Right kidney (tissue), 1 donor: ENCODE data around the gene INHBE.
"Not testable (repeated sequence)": the region's sequence is repeated elsewhere in the genome, so short reads cannot be mapped to it uniquely, and the experiment has no call there.

Experiments used
- DNase-seq: peaks from one replicate; pipeline ENCODE4 v3.0.0-alpha.2; 2016

INHBE gene

GRCh38 chr12:57476162-57476992 is 21.3 kb downstream of the INHBE start:
- peak; percentile 33 for DNase-seq

GRCh38 chr12:57476993-57477709 is 22.0 kb downstream of the INHBE start:
- DNase-seq: no peak

GRCh38 chr12:57477710-57478681 is 22.9 kb downstream of the INHBE start:
- DNase-seq: no peak

GRCh38 chr12:57479043-57479375 is 23.9 kb downstream of the INHBE start:
- no peak for DNase-seq

GRCh38 chr12:57479376-57480115 is 24.4 kb downstream of the INHBE start, which contains the start of gene ARHGAP9:
ARHGAP9 (minus strand) TSS chr12:57479866; CDS start chr12:57479406, 460 bp downstream.
- DNase-seq: no peak

- no peak for DNase-seq
Measured at GRCh38 chr12:57481671-57482070, 26.6 kb downstream of the INHBE start.

GRCh38 chr12:57483466-57483865 is 28.4 kb downstream of the INHBE start:
- no peak for DNase-seq

DNA sequence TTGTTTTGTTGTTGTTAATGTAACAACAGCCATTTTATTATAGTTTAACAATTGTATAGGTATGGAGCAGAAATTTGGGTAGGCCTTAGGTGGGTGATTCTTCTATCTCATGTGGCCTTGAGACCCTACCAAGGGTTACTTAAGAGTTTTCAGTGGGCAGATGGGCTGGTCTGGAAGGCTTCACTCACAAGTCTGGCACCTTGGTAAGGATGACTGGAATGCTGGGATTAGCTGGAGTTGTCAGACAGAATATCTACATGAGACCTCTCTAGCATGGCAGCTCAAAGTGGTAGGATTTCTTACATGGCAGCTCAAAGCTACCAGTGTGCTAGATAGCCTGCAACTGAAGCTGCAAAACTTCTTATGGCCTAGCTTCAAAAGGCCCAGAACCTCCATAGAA is 30.6 kb downstream of the INHBE start:
- DNase-seq: no peak

DNA sequence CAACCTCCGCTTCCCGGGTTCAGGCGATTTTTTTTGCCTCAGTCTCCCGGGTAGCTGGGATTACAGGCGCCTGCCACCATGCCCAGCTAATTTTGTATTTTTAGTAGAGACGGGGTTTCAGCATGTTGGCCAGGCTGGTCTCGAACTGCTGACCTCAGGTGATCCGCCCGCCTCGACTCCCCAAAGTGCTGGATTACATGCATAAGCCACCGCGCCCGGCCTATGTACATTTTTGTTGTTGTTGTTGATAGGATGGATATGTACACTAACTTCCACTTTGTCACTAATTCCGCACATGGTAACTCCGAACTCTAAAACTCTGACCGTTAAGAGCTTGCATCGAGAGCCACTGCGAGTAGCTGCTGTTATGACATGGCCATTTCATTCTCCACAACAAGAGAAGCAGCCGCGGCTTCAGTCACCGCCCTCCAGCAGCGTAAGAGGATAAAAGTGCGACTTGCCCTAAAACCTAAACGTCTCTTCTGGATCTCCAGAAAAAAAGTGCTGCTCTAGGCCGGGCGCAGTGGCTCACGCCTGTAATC is 32.0 kb downstream of the INHBE start:
- DNase-seq: no peak

DNA sequence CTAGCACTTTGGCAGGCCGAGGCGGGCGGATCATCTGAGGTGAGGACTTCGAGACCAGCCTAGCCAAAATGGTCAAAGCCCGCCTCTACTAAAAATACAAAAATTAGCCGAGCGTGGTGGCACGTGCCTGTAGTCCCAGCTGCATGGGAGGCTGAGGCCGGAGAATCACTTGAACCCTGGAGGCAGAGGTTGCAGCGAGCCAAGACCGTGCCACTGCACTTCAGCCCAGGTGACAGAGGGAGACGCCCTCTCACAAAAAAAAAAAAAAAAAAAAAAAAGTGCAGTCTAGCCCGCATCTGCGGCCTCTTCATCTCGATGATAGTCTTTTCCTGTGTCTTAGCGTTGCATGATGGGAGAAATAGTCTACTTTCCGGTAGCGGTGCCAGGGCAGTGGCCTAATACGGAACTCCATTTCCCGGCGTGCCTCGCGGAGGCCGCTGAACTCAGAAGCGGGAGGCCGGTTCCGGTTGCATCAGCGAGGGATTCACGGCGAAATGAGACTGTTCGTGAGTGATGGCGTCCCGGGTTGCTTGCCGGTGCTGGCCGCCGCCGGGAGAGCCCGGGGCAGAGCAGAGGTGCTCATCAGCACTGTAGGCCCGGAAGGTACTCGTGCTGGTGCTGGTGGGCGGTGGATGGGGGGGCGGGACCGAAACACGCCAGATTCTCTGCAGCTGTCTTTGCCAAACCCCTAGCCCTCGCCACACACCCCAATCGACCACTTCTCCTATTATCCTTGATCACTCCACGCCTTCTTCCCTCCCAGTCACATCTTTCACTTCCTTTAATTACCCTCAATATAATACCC is 32.7 kb downstream of the INHBE start, which contains the start of gene MARS1:
MARS1 (plus strand) TSS at position 472 of the 805 bp plus-strand sequence; CDS start at position 495, 23 bp downstream.
- peak; percentile 67 for DNase-seq

GRCh38 chr12:57488402-57489156 is 33.5 kb downstream of the INHBE start:
- DNase-seq: no peak

DNA sequence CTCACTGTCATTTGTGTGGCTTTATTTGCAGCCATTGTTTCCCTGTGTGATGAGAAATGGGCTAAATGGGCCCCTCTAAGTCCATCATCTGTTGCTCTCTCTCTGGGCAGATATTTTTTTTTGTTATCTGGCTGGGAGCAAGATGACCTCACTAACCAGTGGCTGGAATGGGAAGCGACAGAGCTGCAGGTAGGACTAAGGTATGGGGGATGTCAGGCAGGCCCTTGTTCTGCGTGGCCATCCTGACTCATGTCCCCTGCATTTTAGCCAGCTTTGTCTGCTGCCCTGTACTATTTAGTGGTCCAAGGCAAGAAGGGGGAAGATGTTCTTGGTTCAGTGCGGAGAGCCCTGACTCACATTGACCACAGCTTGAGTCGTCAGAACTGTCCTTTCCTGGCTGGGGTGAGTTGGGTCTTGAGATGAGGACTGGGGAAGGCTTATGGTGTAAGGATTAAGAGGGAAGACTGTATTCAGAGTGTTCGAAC is 34.1 kb downstream of the INHBE start:
- DNase-seq: no peak

DNA sequence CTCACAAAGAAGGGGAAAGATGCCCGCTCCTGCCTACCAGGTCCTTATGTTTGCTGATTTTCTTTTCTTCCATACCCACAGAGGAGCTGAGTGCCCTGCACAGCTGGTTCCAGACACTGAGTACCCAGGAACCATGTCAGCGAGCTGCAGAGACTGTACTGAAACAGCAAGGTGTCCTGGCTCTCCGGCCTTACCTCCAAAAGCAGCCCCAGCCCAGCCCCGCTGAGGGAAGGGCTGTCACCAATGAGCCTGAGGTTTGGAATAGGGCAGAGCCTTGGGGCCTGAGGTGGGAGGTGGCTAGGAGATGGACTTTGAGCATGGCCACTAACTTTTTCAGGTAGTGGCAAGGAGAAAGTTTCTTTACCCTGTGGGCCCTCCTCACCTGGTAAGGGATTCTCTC is 35.0 kb downstream of the INHBE start:
- no peak for DNase-seq

DNA sequence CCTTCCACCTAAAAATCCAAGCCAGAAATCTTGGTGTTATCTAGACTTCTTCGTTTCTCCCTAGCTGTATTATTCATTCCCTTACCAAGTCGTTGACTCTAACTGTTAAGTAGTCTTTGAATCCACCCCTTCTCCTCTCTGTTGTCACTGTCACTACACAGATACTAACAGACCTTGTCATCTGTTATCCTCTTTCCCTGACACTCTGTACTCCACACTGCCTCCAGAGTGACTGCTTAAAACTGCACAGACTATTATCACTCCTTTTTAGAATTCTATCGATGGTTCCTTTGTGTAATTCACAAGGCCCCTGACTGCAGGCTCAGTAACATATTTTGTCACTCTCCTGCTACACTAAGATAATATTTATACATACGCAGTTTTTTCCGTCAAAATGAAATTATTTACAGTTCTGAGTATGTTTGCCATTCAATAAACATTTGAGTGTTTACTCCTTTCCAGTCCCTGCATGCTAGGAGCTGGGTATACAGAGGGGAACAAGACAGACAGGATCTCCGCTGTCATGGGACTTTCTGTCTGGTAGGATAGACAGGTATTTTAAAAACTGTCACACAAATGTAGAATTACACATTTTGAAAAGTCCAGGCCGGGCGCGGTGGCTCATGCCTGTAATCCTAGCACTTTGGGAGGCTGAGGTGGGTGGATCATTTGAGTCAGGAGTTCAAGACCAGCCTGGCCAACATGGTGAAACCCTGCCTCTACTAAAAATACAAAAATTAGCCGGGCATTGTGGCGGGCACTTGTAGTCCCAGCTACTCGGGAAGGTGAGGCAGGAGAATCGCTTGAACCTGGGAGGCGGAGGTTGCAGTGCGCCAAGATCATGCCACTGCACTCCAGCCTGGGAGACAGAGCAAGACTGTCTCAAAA is 36.5 kb downstream of the INHBE start:
- no peak for DNase-seq

GRCh38 chr12:57495051-57495701 is 40.1 kb downstream of the INHBE start:
- not testable (repeated sequence) for DNase-seq

GRCh38 chr12:57496822-57497221 is 41.7 kb downstream of the INHBE start:
- DNase-seq: no peak

- no peak for DNase-seq
Measured at GRCh38 chr12:57497223-57498131, 42.4 kb downstream of the INHBE start.
